ENCODE data around the gene KCNN3. TPM values are rescaled to one million over a fixed set of nuclear protein-coding genes. Genes with fewer than 3 reads are reported as not detected.

KCNN3 gene
- total RNA-seq, 1 donor = 0.09 TPM

DNA sequence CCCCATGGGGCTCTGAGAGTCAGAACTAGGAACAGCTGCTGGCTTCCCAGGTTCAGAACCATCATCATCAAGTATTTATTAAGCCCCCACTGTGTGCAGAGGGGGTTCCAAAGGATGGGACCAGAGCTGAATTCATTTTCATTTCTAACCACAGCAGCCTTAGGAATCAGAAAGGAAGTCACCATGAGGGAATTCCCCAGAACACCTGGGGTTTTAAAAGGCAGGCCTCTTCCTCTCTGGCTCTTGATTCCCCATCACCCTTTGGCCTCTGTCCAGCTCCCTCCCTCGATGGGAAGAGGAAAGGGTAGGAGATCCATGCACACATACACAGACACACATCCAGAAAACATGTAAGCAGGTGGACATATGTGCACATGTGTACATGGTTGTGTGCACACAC is 1.3 kb upstream of the KCNN3 start:
- H3K4me3 ChIP-seq (ENCODE audit: low read depth, low read length) = no peak overlapping the region
- DNase-seq (ENCODE audit: low read depth) = no peak
- TF ChIP-seq, protein P1, sequence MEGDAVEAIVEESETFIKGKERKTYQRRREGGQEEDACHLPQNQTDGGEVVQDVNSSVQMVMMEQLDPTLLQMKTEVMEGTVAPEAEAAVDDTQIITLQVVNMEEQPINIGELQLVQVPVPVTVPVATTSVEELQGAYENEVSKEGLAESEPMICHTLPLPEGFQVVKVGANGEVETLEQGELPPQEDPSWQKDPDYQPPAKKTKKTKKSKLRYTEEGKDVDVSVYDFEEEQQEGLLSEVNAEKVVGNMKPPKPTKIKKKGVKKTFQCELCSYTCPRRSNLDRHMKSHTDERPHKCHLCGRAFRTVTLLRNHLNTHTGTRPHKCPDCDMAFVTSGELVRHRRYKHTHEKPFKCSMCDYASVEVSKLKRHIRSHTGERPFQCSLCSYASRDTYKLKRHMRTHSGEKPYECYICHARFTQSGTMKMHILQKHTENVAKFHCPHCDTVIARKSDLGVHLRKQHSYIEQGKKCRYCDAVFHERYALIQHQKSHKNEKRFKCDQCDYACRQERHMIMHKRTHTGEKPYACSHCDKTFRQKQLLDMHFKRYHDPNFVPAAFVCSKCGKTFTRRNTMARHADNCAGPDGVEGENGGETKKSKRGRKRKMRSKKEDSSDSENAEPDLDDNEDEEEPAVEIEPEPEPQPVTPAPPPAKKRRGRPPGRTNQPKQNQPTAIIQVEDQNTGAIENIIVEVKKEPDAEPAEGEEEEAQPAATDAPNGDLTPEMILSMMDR (IDR thresholded peaks at IDR 0.05; ENCODE audit: insufficient read depth, low read length) = no peak

DNA sequence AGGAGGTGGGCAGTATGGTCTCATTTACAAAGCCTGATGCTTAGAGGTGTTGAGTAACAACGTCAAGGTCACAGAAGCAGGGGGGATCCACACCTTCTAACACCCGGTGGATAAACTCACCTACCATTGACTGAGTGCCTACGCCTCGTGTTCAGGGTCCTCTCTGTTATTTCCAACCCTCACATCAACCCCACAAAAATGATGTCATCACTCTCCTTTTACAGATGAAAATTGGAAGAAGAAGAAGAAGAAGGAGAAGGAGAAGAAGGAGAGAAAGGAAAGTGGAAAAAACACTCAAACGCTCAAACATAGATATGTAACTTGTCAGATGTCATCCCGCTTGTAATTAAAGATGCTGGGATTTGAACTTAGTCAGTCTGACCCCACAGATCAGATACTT is 653 bp upstream of the KCNN3 start:
- no peak overlapping the region for H3K4me3 ChIP-seq (ENCODE audit: low read depth, low read length)
- TF ChIP-seq, protein P1 (IDR thresholded peaks at IDR 0.05; ENCODE audit: insufficient read depth, low read length) = no peak
- no peak for DNase-seq (ENCODE audit: low read depth)

DNA sequence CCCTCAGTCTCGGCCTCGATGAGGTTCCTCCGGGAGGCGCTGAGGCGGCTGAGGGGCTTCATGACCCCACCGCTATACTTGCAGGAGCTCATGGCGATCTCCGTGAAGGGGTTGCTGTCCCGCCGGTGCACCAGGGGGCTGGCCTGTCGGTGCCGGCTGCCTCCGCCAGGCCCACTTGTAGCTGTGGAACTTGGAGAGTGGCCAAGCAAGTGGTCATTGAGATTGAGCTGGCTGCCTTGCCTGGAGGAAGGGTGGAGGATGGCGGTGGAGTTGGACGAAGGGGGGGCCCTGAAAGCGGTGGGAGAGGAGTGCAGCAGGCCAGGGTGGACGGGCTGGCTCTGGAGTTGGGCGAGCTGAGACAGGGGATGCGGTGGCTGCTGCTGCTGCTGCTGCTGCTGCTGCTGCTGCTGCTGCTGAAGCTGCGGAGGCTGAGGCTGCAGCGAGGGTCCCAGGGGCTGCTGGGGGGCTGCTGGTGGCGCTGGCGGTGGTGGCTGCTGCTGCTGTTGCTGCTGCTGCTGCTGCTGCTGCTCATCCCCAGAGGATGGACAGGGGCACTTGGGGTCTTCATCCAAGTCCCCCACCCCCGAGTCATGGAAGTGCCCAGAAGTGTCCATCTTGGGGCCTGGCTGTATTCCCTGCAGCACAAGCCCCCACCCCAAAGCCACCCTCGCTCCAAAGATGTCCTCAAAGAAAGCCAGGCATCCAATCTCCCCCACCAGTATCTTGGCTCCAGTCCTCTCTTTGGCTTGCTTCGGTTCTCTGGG is 548 bp downstream of the KCNN3 start:
- H3K4me3 ChIP-seq (ENCODE audit: low read depth, low read length) = peak overlapping the region; percentile 40
- TF ChIP-seq, protein P1 (IDR thresholded peaks at IDR 0.05; ENCODE audit: insufficient read depth, low read length) = no peak
- DNase-seq (ENCODE audit: low read depth) = peak; percentile 53

DNA sequence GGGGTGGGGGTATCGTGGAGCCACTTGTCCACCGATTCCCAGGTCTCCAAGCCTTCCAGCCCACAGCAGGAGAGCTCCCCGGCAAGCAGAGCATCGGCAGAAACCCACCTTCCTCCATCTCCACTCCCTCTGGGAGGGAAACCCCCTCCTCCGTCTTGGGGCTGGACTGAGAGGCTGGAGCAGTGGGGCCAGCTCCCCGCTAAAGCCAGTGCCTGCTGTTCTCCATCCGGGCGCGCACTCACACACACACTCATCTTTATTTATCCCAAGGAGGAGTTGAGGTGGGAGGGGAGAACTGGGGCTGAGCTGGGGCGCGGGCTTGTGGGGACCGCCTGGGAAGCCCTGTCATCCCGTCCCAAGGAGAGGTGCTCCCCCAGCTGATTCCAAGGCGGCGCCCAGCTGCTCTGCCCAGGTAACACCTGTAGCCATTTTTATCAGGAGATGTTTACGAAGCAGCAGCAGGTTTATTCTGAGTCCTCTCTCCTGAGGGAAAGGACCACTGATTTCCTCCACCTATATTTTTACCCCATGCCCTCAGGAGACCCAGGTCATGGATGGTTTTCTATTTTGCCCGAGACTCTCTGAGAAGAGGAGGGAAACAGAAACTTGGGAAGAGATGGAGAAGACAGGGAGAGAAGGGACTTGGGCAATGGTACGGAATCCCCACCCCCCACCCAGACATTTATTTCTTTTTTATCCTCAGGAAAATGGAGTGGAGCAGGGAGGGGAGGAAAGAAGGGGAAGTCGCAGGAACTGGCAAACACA is 2.1 kb downstream of the KCNN3 start:
- no peak overlapping the region for H3K4me3 ChIP-seq (ENCODE audit: low read depth, low read length)
- TF ChIP-seq, protein P1 (IDR thresholded peaks at IDR 0.05; ENCODE audit: insufficient read depth, low read length) = no peak
- DNase-seq (ENCODE audit: low read depth) = no peak

DNA sequence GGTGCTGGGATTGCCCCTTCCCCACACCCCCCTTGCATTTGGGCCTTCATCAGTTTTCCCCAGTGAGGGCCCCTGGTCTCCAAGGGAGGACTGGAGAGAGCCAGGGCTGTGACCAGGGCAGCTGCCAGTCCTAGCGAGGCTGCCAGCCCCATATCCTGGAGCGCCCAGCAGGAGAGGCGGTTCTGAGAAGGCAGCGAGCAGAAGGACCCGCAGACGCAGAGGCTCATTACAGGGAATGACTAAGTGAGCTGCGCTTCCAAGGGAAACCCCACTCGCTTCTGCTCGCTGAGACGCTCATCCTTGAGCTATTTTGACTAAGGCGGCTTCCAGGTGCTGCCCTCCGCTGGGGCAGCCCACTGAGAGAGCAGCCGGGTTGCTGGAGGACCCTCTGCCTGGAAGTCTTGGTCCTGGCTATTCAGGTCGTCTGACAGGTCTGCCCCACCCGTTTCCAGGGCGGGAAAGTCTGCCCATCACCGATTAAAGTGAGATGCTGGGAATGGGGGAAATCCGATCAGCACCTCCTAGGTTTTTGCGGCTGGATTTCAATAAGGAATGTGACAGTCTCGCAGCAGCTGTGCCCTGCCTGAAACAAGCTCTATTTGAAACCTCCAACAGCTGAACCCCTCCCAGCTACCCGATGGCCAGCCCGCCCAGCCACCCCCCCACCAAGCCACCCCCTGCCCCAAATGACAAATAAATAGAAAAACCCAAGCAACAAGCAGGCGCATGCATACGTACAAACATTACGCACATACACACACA is 2.8 kb downstream of the KCNN3 start:
- peak; percentile 69 for DNase-seq (ENCODE audit: low read depth)
- TF ChIP-seq, protein P1 (IDR thresholded peaks at IDR 0.05; ENCODE audit: insufficient read depth, low read length) = peak; percentile 35
- H3K4me3 ChIP-seq (ENCODE audit: low read depth, low read length) = no peak overlapping the region

DNA sequence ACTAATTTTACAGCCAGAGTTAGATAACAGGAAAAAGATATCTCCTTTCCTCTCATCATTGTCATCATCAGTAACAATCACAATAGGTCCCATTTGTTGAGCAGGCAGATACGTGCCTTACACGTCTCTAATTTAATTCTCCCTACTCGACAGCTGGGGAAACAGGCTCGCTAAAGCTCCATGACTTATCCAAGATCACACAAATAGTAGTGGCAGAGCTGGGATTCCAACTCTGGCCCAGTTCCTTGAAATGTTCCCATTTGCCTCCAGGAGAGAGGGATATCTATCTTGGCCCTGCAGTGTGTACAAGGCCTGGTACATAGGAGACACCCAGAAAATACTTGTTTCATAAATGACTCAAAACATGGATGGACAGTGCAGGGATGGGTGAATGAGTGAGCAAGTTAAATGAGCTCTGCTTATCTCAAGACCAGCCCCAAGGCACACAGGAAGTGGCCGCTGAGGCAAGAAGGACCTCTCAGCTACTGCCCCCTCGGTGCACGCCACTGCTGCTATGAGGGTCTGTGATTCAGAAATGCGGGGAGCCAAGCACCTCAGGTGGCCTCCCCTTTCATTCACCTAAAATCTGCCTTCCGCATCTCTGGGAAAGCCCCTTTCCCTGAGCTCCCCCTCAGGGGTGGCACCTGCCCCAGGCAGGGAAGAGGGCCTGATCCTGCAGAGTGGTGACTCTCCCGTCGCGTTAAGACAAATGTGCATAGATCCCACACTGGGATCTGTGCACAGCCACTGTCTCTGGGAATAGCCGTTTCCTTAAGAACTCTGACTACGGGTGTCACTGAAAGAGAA is 3.6 kb downstream of the KCNN3 start:
- DNase-seq (ENCODE audit: low read depth) = no peak
- H3K4me3 ChIP-seq (ENCODE audit: low read depth, low read length) = no peak overlapping the region
- TF ChIP-seq, protein P1 (IDR thresholded peaks at IDR 0.05; ENCODE audit: insufficient read depth, low read length) = no peak
